ENCODE measurements around the gene SLC7A7.

- TF ChIP-seq, protein P1, sequence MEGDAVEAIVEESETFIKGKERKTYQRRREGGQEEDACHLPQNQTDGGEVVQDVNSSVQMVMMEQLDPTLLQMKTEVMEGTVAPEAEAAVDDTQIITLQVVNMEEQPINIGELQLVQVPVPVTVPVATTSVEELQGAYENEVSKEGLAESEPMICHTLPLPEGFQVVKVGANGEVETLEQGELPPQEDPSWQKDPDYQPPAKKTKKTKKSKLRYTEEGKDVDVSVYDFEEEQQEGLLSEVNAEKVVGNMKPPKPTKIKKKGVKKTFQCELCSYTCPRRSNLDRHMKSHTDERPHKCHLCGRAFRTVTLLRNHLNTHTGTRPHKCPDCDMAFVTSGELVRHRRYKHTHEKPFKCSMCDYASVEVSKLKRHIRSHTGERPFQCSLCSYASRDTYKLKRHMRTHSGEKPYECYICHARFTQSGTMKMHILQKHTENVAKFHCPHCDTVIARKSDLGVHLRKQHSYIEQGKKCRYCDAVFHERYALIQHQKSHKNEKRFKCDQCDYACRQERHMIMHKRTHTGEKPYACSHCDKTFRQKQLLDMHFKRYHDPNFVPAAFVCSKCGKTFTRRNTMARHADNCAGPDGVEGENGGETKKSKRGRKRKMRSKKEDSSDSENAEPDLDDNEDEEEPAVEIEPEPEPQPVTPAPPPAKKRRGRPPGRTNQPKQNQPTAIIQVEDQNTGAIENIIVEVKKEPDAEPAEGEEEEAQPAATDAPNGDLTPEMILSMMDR (IDR thresholded peaks at IDR 0.05): no peak
- no peak for TF ChIP-seq POLR2A (IDR thresholded peaks at IDR 0.05)
Observed at GRCh38 chr14:22824711-22825359, 9.6 kb upstream of the SLC7A7 start.
